ENCODE data around the gene ROR2.
"Not testable (repeated sequence)": the region's sequence is repeated elsewhere in the genome, so short reads cannot be mapped to it uniquely, and the experiment has no call there.

Gene ROR2

GRCh38 chr9:91817106-91817492 is 132.9 kb downstream of the ROR2 start:
- no peak for DNase-seq (ENCODE audit: low spot score)

GRCh38 chr9:91816356-91816755 is 133.7 kb downstream of the ROR2 start:
- DNase-seq (ENCODE audit: low spot score) = no peak

- no peak for DNase-seq (ENCODE audit: low spot score)
Measured at GRCh38 chr9:91815896-91816295, 134.1 kb downstream of the ROR2 start.

GRCh38 chr9:91814753-91815152 is 135.3 kb downstream of the ROR2 start:
- DNase-seq (ENCODE audit: low spot score) = no peak

- no peak for DNase-seq (ENCODE audit: low spot score)
Measured at GRCh38 chr9:91814201-91814600, 135.8 kb downstream of the ROR2 start.

GRCh38 chr9:91813176-91813795 is 136.7 kb downstream of the ROR2 start:
- no peak for DNase-seq (ENCODE audit: low spot score)

- DNase-seq (ENCODE audit: low spot score) = no peak
Measured at GRCh38 chr9:91812191-91812590, 137.8 kb downstream of the ROR2 start.

GRCh38 chr9:91811024-91811909 is 138.8 kb downstream of the ROR2 start:
- no peak for DNase-seq (ENCODE audit: low spot score)

GRCh38 chr9:91810286-91810905 is 139.6 kb downstream of the ROR2 start:
- DNase-seq (ENCODE audit: low spot score) = no peak

GRCh38 chr9:91809581-91810285 is 140.3 kb downstream of the ROR2 start:
- DNase-seq (ENCODE audit: low spot score) = no peak

- no peak for DNase-seq (ENCODE audit: low spot score)
Measured at GRCh38 chr9:91807643-91808246, 142.3 kb downstream of the ROR2 start.

GRCh38 chr9:91805031-91805430 is 145.0 kb downstream of the ROR2 start:
- DNase-seq (ENCODE audit: low spot score) = no peak

- DNase-seq (ENCODE audit: low spot score) = no peak
Measured at GRCh38 chr9:91803970-91804752, 145.9 kb downstream of the ROR2 start.

- DNase-seq (ENCODE audit: low spot score) = no peak
Measured at GRCh38 chr9:91803151-91803940, 146.7 kb downstream of the ROR2 start.

- DNase-seq (ENCODE audit: low spot score) = no peak
Measured at GRCh38 chr9:91802391-91802790, 147.6 kb downstream of the ROR2 start.

GRCh38 chr9:91800473-91801030 is 149.5 kb downstream of the ROR2 start:
- DNase-seq (ENCODE audit: low spot score) = no peak

- no peak for DNase-seq (ENCODE audit: low spot score)
Measured at GRCh38 chr9:91799113-91799744, 150.8 kb downstream of the ROR2 start.

- not testable (repeated sequence) for DNase-seq (ENCODE audit: low spot score)
Measured at GRCh38 chr9:91798273-91799112, 151.5 kb downstream of the ROR2 start.

- not testable (repeated sequence) for DNase-seq (ENCODE audit: low spot score)
Measured at GRCh38 chr9:91797517-91797916, 152.5 kb downstream of the ROR2 start.

Data from hepatic stellate cell (primary cell).